Heart right ventricle (tissue), 16 donors: ENCODE measurements around the gene IL5. TPM values are rescaled to one million over a fixed set of nuclear protein-coding genes. Genes with fewer than 3 reads are reported as not detected.

ENCODE experiments used
- ATAC-seq, 8 donors: fragments of 200-7000 bp; cut with Tn5 transposase; one replicate each; pipeline ENCODE4 v1.9.1; 2020; ENCODE audit warnings: mild to moderate bottlenecking in 8 of 8, moderate library complexity in 8 of 8, moderate number of reproducible peaks in 1 of 8
- DNase-seq, 2 donors: peaks; one replicate each; pipeline ENCODE4 v3.0.0-alpha.2; 2020
- H3K27ac ChIP-seq, 10 donors: fragments of 200-600 bp; sonication (generic) in 2 of 10; one replicate each; pipeline versions ENCODE4 v1.5.0 to v1.8.0; 2020 to 2022; ENCODE audit warnings: mild to moderate bottlenecking in 3 of 10
- H3K27me3 ChIP-seq, 7 donors: fragments of 200-600 bp; one replicate each; pipeline ENCODE4 v1.8.0; 2021 to 2022; ENCODE audit warnings: mild to moderate bottlenecking in 2 of 7
- H3K36me3 ChIP-seq, 9 donors: fragments of 200-600 bp; sonication (generic) in 1 of 9; one replicate each; pipeline versions ENCODE4 v1.5.0 to v1.8.0; 2020 to 2022; ENCODE audit warnings: mild to moderate bottlenecking in 2 of 9
- H3K4me1 ChIP-seq, 9 donors: fragments of 200-600 bp; sonication (generic) in 1 of 9; one replicate each; pipeline versions ENCODE4 v1.5.0 to v1.8.0; 2020 to 2022; ENCODE audit warnings: mild to moderate bottlenecking in 4 of 9
- H3K4me3 ChIP-seq, 10 donors: fragments of 200-600 bp; sonication (generic) in 2 of 10; one replicate each; pipeline versions ENCODE4 v1.5.0 to v1.8.0; 2020 to 2022; ENCODE audit warnings: mild to moderate bottlenecking in 7 of 10, moderate library complexity in 2 of 10
- H3K9me3 ChIP-seq, 11 donors: fragments of 200-600 bp in 10 of 11; sonication (generic) in 2 of 11; one replicate each; pipeline versions ENCODE4 v1.5.0 to v1.8.0; 2013 to 2022; ENCODE audit warnings: mild to moderate bottlenecking in 2 of 11, control low read depth in 1 of 11, moderate library complexity in 1 of 11
- CTCF ChIP-seq, 9 donors: fragments of 200-600 bp; sonication (generic) in 2 of 9; IDR thresholded peaks; one replicate each; pipeline versions ENCODE4 v1.5.0 to v1.8.0; 2021 to 2022; ENCODE audit warnings: antibody characterized with exemption in 9 of 9, mild to moderate bottlenecking in 5 of 9, moderate library complexity in 1 of 9
- WGBS, 2 donors: extraction: QIAGEN DNeasy Blood & Tissue Kit; methylation state at CpG; one replicate each; pipeline ENCODE4 v1.1.7; 2013; ENCODE audit warnings: inconsistent platforms in 1 of 2; 5-methylcytosine and 5-hydroxymethylcytosine counted together
- intact Hi-C, 10 donors: fragments of 100-400 bp; cut with DNase I; formaldehyde crosslinking; loops; one replicate each; pipeline versions ENCODE4 v1.11.1 to v1.14.2; 2022
- polyA plus RNA-seq, 2 donors: library from polyadenylated mRNA; stranded (reverse); fragments of 200-250 nt; gene quantifications; one replicate each; pipeline ENCODE4 v1.2.3, GENCODE V29; 2013
- total RNA-seq, 10 donors: library from RNA; stranded (reverse); fragmentation: NEBNext Ultra II Directional in 3 of 10; extraction: Animal tissue kit (Norgen Biotek cat#: 25700) in 3 of 10; gene quantifications; one replicate each; pipeline versions ENCODE4 v1.2.1 to v1.2.4, GENCODE V29; 2021 to 2023
- donor health status: Arrhythmogenic right ventricular cardiomyopathy.
- donor health status: ischemic (EF 13 %, LVEDD 7.1; RV severe dilation, severe dysfunction).
- donor health status: healthy with polysubstance abuse.
- donor health status: DM: no; HTN: yes; CAD: no.
- donor health status: DM: no; HTN: no; CAD: no.
- donor health status: ischemic (EF 25% LVEDD 6.9; RV normal size, moderate dysfunction).
- donor health status: ischemic (EF 25% LVEDD 5.7; RV mildly dilated, moderate dysfunction).
- donor health status: healthy.
- donor health status: DM: yes; HTN: yes; CAD: no.
- donor health status: Ischemic cardiomyopathy.
- donor health status: ischemic (EF 35%, LVEDD 5.7; RV mildly dilated, moderate dysfunction).
- donor health status: nonischemic (EF 11% LVEDD 7.7; RV severe dilation, severe dysfunction).
- donor health status: DM: yes; HTN: yes; CAD: no.
- donor health status: PGD.
- donor health status: ischemic (EF 29% LVEDD 5.4; RV normal size, mild dysfunction).
- donor health status: nonischemic (EF 23%, LVEDD 6.1; RV moderate dilation, normal function).

Gene IL5
- total and polyA plus RNA-seq, 12 donors = not detected

GRCh38 chr5:132540764-132541163 is 2.6 kb downstream of the IL5 start:
- Histone ChIP-seq H3K27ac (no peak overlapping the region), H3K9me3 (no peaks in the 10 kb centered on the region), H3K4me3 (no peak overlapping the region), H3K4me1 (no peaks in the 10 kb centered on the region), H3K27me3 (no peaks in the 10 kb centered on the region), H3K36me3 (no peaks in the 10 kb centered on the region)
- no peak for DNase-seq
- no peak for TF ChIP-seq CTCF (IDR thresholded peaks at IDR 0.05)
- intact Hi-C loops = no loop called here
- WGBS, 2 donors = 90 to 92% methylated on average over 4 of the region's 4 CpGs
- ATAC-seq = no peak

GRCh38 chr5:132540149-132540548 is 3.2 kb downstream of the IL5 start:
- Histone ChIP-seq H3K27ac (no peak overlapping the region), H3K4me3 (no peak overlapping the region), H3K9me3 (no peaks in the 10 kb centered on the region), H3K27me3 (no peaks in the 10 kb centered on the region), H3K36me3 (no peaks in the 10 kb centered on the region), H3K4me1 (no peaks in the 10 kb centered on the region)
- ATAC-seq = no peak
- WGBS, 2 donors = 78 to 83% methylated on average over 5 of the region's 5 CpGs
- intact Hi-C loops = no loop called here
- no peak for TF ChIP-seq CTCF (IDR thresholded peaks at IDR 0.05)
- no peak for DNase-seq

GRCh38 chr5:132539716-132540115 is 3.6 kb downstream of the IL5 start:
- DNase-seq (no peak), ATAC-seq (no peak)
- no peak for TF ChIP-seq CTCF (IDR thresholded peaks at IDR 0.05)
- WGBS, 2 donors = 77 to 81% methylated on average over 4 of the region's 4 CpGs
- no peaks in the 10 kb centered on the region for H3K4me1 ChIP-seq
- no peak overlapping the region for H3K4me3 ChIP-seq
- no peaks in the 10 kb centered on the region for H3K27me3 ChIP-seq
- H3K36me3 ChIP-seq = no peaks in the 10 kb centered on the region
- no peaks in the 10 kb centered on the region for H3K9me3 ChIP-seq
- intact Hi-C loops = no loop called here
- H3K27ac ChIP-seq = no peak overlapping the region

- ATAC-seq = no peak
- WGBS, 2 donors = 85 to 93% methylated on average over 4 of the region's 4 CpGs
- no peaks in the 10 kb centered on the region for H3K27me3 ChIP-seq
- H3K36me3 ChIP-seq = no peaks in the 10 kb centered on the region
- no peak for DNase-seq
- H3K27ac ChIP-seq = no peak overlapping the region
- no peaks in the 10 kb centered on the region for H3K9me3 ChIP-seq
- H3K4me1 ChIP-seq = peaks cover 0 to 6% (median 3%) of the 10 kb centered on the region in 9 donors
- intact Hi-C loops = no loop called here
- no peak for TF ChIP-seq CTCF (IDR thresholded peaks at IDR 0.05)
- H3K4me3 ChIP-seq = no peak overlapping the region
Observed at GRCh38 chr5:132530946-132531345, 12.4 kb downstream of the IL5 start.
